Femur (tissue), 1 donor: ENCODE measurements around the gene SCN5A.

ENCODE experiments used
- DNase-seq: peaks from one replicate; pipeline ENCODE4 v3.0.0-alpha.2; 2017

Gene SCN5A

GRCh38 chr3:38620236-38620635 lies 29.3 kb downstream of the SCN5A start:
- no peak for DNase-seq

DNA sequence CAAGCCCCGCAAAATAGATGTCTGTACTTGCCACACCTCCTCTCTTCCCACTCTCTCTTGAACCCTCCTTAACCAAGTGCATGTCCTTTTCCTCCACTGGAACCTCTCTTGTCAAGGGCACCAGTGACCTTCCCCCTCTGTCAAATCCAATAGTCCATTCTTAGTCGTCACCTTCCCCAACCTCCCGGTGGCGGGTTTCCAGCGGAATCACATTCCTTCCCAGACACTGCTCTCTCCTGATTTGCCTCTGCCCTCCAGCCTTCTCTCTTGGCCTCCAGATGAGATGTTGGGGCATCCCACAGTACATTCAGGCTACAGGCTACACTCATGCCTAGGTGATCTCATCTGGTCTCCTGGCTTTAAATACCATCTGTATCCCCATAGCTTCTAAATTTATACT lies 31.1 kb downstream of the SCN5A start:
- DNase-seq: no peak

DNA sequence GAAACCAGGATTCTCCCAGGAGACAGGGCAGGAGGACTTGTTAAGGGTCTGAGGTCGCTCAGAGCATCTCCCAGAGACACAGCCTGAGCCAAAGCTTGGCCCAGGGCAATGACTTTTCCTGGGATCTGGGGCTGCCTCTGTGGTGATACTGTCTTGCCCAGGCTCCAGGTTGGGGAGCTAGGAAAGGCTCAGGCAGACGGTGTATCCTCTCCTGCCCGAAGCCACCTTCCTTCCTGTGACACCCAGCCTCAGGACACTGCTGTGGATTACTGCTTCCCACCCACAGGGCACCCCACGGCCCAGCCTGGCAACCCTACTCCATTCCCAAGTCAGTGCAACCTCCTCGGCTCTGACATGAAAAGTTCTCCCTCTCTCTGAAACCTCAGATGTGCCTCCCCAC lies 31.9 kb downstream of the SCN5A start:
- no peak for DNase-seq

DNA sequence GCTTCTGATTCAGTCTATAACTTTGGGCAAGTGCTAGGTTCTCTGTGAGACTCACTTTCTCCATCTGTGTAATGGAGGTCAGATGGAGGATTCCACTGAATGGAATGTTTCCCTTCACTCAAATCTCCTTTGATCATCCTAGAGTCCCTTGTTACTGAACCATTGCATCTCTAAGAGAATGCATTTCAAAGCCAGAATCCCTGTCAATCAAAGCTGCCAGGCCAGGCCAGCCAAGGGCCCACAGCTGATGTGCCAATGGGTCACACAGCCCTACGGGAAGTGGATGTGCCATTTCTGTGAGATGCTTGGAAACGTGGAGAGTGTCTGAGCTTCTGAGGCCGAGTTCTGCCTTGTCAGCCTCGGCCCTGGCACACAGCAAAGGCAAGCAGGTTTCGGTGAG lies 32.4 kb downstream of the SCN5A start:
- no peak for DNase-seq

DNA sequence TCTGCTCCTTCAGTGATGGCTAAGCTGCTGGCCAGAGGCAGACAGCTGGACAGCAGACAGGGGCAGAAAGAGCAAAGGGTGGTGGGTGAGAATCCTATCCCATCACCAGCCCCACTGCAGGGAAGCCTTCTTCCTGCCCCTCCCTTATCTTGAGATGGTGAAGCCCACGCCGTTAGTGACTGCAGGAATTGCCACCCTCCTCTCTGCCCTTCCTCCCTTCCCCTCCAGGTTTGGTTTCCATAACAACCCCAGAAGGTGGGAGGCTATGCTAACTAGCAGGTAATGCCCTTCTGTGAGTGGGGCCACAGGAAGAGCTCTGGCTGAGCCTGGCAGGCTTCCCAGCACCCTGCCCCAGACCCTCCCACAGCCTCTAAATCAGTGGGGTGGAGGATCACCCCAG lies 32.8 kb downstream of the SCN5A start:
- DNase-seq: no peak

- DNase-seq: no peak
Measured at GRCh38 chr3:38616111-38616510, 33.4 kb downstream of the SCN5A start.

DNA sequence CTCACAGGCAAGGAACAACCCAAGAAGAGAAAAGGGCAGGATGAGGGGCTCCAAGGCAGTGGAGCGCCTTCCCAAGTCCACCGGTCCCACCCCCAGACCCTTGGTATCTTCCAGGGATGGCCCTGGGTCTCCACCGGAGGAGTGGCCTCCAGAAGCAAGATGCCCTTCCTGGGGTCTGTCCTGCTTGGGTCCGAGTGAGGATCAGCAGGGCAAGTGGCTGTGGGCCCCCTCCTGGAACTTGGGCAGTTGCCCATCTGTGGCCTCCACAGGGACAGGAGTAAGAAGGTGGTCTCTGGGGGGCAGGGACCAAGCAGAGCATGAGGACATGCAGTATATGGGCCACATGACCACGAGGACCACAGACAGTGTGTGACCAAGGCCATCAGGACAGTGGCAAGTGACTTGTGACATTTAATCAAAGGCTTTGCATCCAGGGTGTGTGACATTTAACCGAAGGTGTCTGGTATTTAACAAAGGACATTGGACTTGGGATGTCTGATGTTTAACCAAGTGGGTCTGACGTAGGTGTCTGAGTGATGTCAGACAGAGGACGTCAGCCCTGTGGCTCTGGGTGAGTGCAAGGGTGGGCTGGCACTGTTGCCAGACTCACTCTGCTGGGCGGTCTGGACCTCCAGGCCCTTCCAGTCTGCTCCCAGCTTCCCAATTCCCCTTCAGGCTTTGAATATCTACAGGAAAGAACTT lies 34.7 kb downstream of the SCN5A start:
- DNase-seq: no peak

- DNase-seq: no peak
Measured at GRCh38 chr3:38614091-38614490, 35.4 kb downstream of the SCN5A start.

DNA sequence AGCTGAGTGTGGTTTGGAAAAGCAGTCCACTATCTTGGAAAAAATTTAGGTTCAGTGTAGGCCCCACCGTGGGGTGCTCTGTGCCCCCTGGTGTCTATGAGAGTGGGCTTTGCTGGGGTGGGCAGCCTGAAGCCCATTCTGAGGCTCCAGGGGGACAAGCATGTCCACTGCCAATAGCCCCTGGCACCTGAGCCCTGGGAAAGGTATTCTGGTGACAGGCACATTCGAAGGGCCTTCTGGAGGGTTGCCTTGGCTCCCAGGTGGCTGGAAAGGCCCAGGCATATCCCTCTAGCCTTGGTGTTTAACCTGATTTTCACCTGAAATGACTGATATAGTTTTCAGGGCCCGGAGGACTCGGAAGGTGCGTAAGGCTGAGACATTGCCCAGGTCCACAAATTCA lies 36.1 kb downstream of the SCN5A start:
- DNase-seq: no peak

DNA sequence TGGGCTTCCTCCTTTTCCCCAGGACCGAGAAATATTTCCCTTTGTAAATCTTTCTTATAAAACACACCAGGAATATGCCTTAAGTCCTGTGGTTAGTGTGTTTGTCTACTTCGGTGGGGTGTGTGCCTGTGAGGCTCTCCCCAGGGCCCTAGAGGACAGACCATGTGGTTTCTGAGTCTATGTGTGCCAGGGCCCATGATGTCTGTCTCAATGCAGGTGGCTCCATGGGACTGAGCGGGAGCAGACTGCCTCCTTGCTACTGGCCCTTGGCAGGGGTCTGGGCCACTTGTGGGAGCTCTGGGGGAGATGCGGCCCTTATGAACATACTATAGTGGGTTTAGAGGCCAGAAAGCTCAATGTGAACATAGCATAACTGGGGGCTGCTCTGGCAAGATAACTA lies 37.6 kb downstream of the SCN5A start:
- DNase-seq: no peak

- DNase-seq: no peak
Measured at GRCh38 chr3:38610934-38611333, 38.6 kb downstream of the SCN5A start.

- no peak for DNase-seq
Measured at GRCh38 chr3:38610436-38610835, 39.1 kb downstream of the SCN5A start.

DNA sequence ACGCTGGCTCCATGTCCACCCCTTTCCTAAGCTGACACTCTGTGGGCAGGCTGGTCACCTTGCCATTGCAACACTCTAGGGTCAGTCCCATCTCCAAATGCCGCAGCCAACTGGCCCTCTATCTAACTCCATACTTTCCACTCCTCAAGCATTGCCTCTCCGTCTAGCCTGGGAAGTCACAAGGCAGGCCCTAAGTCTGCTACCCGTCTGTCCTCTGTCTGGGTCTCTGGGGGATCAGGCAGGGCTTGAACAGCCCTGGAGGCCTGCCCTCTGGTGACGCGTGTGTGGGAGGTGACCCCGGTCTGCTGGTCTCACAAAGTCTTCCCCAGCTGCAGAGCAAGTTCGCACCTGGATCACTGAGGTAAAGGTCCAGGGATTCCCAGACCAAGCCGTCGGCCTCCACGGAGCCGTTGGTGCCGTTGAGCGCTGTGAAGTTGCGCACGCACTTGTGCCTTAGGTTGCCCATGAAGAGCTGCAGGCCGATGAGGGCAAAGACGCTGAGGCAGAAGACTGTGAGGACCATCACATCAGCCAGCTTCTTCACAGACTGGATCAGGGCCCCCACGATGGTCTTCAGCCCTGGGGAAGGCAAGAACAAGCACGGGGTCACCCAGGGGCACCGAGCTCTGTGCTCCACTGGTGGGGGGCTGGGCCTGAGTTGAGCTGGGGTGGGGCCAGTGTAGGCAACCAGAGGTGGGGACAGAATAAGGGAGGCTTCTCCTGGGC lies 39.9 kb downstream of the SCN5A start:
- DNase-seq: no peak

DNA sequence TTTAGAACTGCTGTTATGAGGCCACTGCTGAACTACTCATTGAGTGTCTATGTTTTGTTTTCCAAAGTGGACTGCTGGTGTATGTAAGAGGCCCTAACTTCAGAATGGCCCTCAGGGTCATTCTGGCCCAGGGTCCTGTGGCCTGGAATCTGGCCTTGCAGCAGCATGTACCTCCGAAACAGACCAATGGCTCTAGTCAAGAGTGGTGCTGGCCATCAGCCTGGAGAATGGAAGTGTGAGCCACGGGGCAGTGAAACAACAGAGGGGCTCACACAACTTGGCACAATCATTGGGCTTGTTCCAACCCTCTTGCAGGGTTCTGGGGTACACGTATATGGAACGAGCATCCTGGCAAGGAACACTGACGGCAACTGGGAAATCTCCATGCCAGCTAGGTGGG lies 40.5 kb downstream of the SCN5A start:
- no peak for DNase-seq

DNA sequence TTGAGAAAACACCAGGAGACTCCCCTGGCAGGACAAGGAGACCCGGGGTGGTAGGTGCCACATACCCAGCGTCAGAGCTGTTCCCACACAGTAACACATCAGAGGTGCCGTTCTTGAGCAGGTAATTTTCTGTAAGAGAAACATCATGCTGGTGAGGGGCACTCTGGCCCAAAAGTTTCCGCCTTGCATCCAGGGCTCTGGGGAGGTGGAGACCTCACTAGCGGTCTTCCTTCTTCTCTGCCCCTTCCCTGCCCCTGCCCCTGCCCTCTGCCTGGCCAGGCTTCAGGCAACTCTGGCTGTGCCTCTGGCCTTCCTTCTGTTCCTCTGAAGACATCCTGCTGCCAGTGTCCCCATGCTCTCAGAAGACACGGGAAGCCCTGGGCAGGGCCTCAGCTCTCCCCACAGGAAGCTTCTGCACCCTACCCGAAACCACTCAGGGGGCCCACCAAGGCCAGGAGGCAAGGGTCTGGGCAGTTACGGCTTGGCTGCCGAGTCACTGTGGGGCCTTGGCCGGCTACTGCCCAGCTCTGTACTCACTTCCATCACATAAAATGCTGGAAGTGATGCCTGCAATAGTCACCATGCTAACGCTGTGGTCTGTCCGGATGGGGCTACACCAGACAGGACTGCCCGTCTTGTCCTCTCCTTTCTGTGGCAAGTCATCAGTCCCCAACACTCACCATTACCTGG lies 41.3 kb downstream of the SCN5A start:
- no peak for DNase-seq

- DNase-seq: no peak
Measured at GRCh38 chr3:38606561-38606960, 42.9 kb downstream of the SCN5A start.

DNA sequence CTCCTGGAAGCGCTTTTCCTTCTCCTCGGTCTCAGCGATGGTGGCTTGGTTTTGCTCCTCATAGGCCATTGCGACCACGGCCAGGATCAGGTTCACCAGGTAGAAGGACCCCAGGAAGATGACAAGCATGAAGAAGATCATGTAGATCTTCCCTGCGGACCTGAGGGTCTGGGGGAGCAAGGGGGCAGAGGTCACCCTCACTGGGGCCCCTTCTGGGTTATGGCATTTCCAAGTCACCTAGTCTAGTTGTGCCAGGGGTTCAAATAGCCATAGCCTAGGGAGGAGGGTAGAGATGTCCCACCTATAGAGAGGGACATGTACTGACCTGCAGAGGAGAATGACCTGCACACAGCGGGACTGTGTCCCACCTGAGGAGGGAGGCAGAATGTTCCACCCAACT lies 43.5 kb downstream of the SCN5A start:
- no peak for DNase-seq

DNA sequence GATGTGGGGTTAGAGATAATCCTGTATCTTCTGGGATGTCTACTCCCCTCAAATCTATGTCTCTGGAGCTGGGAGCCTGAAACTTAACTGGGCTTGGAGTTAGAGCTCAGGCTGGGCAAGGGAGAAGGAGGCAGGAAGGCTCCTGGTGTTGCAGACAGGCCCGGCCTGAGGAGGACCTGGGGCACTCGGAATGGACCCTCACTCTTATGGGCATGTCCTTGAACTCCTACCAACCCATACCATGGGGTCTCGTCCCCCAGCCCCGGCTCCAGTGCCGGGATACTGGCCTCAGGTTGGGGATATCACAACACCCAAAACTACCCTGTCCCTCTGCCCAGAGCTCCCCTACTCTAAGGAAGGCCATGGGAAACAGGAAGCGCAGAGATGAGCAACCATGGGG lies 45.2 kb downstream of the SCN5A start:
- DNase-seq: no peak

DNA sequence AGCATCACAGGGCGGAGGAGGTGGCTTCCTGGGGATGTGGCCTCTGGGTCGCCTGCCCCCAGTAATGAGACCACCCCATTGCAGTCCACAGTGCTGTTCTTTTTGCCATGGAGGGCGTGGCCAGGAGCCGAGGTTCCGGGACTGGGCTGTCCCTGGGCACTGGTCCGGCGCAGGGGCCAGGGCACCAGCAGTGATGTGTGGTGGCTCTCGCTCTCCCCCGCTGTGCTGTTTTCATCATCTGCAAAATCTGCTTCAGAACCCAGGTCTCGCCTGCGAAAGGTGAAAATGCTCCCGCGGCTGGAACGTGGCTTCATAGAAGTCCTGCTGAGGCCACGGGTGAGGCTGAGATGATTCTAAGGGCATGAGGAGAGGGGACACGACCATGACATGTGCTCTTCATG lies 45.8 kb downstream of the SCN5A start:
- DNase-seq: no peak

GRCh38 chr3:38602576-38603250 lies 46.8 kb downstream of the SCN5A start:
- no peak for DNase-seq

DNA sequence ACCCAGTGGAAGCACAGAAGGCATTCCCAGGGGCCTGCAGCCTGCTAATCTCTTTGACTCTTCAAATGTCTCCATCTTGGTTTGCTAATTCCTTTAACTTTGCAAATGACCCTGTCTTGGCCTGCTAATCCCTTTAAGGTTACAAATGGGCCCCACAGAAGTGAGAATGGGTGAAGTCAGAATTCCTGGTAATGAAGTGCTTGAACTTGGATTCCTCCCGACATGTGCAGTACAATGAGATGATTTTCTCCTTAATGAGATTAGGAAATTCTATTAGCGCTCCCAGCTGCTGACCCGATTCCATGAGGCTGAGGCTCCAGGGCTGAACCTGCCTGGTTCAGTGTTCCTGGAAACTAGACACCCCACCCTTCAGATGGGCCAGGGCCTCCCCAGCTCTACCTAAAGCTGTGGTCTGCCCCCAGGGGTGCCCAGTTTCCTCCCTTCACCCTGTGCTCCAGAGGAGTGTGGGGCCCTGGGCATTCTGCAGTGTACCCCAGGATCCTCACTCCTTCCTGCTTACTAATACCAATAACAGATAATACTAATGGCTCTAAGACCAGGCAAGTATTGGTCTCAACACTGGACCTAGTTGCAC lies 47.4 kb downstream of the SCN5A start:
- DNase-seq: no peak

DNA sequence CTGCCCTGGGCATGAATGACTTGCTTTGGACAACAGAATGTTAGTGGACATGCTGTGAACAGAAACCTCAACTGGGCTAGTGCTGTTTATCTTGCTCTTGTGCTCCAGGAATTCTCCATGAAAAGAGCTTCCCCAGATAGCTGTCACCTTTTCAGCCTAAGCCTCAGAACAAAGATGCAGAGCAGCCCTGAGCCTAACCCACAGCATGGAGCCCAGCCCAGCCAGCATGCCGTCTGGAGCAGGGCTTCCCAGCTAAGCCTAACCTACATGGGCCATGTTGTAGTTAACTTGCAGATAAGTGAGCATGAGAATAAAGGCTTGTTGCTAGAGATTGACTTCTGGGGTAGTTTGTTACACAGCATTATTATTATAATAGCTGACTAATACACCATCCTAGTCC lies 48.9 kb downstream of the SCN5A start:
- no peak for DNase-seq

DNA sequence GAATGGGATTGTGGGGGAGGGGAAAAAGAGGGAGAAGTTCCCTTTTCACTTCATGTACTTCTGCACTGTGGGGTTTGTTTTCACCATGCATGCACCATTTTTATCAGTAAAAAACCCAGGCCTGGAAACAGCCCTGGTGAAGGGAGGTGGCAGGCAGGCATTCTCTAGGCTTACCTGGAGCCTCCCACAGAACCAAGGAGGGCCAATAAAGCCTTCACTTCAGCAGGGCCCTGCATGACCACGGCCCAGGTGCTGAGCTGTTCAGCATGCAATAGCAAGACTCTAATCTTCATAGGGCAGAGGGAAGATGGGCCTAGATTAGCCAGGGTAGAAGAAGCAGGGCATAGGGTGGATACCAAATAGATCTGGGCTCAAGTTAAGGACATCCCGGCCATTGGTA lies 49.6 kb downstream of the SCN5A start:
- DNase-seq: no peak
